Stomach (tissue), 9 donors: ENCODE results near the gene CDK5R2. TPM values are rescaled to one million over a fixed set of nuclear protein-coding genes. Genes with fewer than 3 reads are reported as not detected.

Experiments used
- DNase-seq, 2 donors: peaks; one replicate each; pipeline versions ENCODE4 v3.0.0 to v3.0.0-alpha.2; 2013 to 2019
- H3K27ac ChIP-seq, 5 donors: fragments of 200-600 bp in 4 of 5; sonication (generic) in 4 of 5; one replicate each; pipeline ENCODE4 v1.5.1; 2013 to 2019; ENCODE audit warnings: mild to moderate bottlenecking in 1 of 5, moderate library complexity in 1 of 5
- H3K27me3 ChIP-seq, 3 donors: fragments of 200-600 bp; sonication (generic); one replicate each; pipeline ENCODE4 v1.5.1; 2017 to 2019; ENCODE audit warnings: mixed run types in 1 of 3
- H3K36me3 ChIP-seq, 4 donors: fragments of 200-600 bp; sonication (generic); 1 replicate in 3 of 4; 2 replicates in 1 of 4; pipeline ENCODE4 v1.5.1; 2016 to 2019
- H3K4me1 ChIP-seq, 4 donors: fragments of 200-600 bp; sonication (generic); one replicate each; pipeline ENCODE4 v1.5.1; 2016 to 2019
- H3K4me3 ChIP-seq, 4 donors: fragments of 200-600 bp; sonication (generic) in 3 of 4; one replicate each; pipeline ENCODE4 v1.5.1; 2016 to 2019; ENCODE audit warnings: mild to moderate bottlenecking in 1 of 4
- H3K9me3 ChIP-seq, 4 donors: fragments of 200-600 bp; sonication (generic); one replicate each; pipeline ENCODE4 v1.5.1; 2016 to 2019
- EP300 ChIP-seq: sonication (generic); formaldehyde crosslinking; IDR thresholded peaks from one replicate; pipeline ENCODE4 v1.6.1; 2017; ENCODE audit warnings: antibody characterized with exemption
- POLR2A ChIP-seq, 4 donors: fragments of 450-650 bp; IDR thresholded peaks; one replicate each; pipeline ENCODE4 v1.6.1; 2016; ENCODE audit warnings: antibody characterized with exemption in 4 of 4, control low read depth in 2 of 4, mild to moderate bottlenecking in 1 of 4, moderate library complexity in 1 of 4
- POLR2AphosphoS5 ChIP-seq, 3 donors: sonication (generic); formaldehyde crosslinking; IDR thresholded peaks; one replicate each; pipeline ENCODE4 v1.6.1; 2016; ENCODE audit warnings: antibody characterized with exemption in 3 of 3
- WGBS, 5 donors: extraction: QIAGEN DNeasy Blood & Tissue Kit in 3 of 5; methylation state at CpG; one replicate each; pipeline versions ENCODE4 v1.1.5 to v1.1.7; 2013 to 2018; 5-methylcytosine and 5-hydroxymethylcytosine counted together
- intact Hi-C: fragments of 100-400 bp; cut with DNase I; formaldehyde crosslinking; loops from one replicate; pipeline ENCODE4 v1.15.1; 2023; ENCODE audit warnings: low total_unique reads
- polyA plus RNA-seq, 3 donors: library from polyadenylated mRNA; stranded (reverse); fragments of 200-250 nt; gene quantifications; one replicate each; pipeline ENCODE4 v1.2.3, GENCODE V29; 2013
- total RNA-seq, 5 donors: library from RNA; depleted of rRNA; stranded (reverse); fragments of >200 nt; gene quantifications; one replicate each; pipeline versions ENCODE4 v1.1.0 to v1.2.3, GENCODE V29; 2014 to 2016
- TF ChIP-seq, protein P1 (sequence below), 7 experiments: fragments of 450-650 bp in 4 of 7; fragments of 200-600 bp in 3 of 7; sonication (generic) in 3 of 7; IDR thresholded peaks; one replicate each; pipeline ENCODE4 v1.5.1; 2016 to 2019; ENCODE audit warnings: antibody characterized with exemption in 7 of 7, control low read depth in 2 of 7, mild to moderate bottlenecking in 1 of 7
- donor health status: healthy with polysubstance abuse.
- donor health status: Bipolar disorder and iron deficiency.
- donor health status: healthy.

The CDK5R2 gene
- total and polyA plus RNA-seq, 8 donors, result 0.20 to 0.58 (median 0.45) TPM; not detected in 2

DNA sequence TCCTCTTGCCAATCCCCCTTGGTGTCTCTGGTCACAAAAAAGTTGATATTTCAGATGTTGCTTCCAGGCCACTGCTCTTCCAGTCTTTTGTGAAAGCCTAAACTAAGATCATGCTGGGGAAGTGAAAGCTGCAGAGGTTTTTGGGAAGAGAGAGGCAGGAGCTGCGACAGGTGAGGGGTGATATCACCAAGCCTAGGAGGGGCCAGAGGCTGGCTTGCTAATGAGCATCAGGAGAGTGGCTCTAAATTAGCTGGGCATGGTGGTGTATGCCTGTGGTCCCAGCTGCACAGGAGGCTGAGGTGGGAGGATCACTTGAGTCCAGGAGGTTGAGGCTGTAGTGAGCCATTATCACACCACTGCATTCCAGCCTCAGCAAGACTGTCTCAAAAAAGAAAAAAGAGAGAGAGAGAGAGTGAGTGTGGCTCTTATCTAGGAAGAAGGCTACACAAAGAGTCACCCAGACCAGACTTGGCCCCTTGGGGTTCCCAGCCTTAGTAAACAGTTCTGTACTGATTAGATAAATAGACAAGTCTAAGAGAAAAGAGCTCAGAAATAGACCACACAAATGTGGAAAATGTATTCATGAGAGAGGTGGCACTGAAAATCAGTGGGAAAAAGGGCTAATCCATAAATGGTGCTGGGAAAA, 14.6 kb upstream of the CDK5R2 start:
- peaks cover 0 to 3% (median 0%) of the 10 kb centered on the region in 4 donors for H3K9me3 ChIP-seq
- no peaks in the 10 kb centered on the region for H3K36me3 ChIP-seq
- 20 to 91% (median 82%) methylated on average over 1 of the region's 1 CpG for WGBS, 5 donors
- no peaks in the 10 kb centered on the region for H3K4me1 ChIP-seq
- TF ChIP-seq, protein P1, sequence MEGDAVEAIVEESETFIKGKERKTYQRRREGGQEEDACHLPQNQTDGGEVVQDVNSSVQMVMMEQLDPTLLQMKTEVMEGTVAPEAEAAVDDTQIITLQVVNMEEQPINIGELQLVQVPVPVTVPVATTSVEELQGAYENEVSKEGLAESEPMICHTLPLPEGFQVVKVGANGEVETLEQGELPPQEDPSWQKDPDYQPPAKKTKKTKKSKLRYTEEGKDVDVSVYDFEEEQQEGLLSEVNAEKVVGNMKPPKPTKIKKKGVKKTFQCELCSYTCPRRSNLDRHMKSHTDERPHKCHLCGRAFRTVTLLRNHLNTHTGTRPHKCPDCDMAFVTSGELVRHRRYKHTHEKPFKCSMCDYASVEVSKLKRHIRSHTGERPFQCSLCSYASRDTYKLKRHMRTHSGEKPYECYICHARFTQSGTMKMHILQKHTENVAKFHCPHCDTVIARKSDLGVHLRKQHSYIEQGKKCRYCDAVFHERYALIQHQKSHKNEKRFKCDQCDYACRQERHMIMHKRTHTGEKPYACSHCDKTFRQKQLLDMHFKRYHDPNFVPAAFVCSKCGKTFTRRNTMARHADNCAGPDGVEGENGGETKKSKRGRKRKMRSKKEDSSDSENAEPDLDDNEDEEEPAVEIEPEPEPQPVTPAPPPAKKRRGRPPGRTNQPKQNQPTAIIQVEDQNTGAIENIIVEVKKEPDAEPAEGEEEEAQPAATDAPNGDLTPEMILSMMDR (IDR thresholded peaks at IDR 0.05), result no peak
- TF ChIP-seq EP300, result no peak
- TF ChIP-seq POLR2AphosphoS5 (IDR thresholded peaks at IDR 0.05), result no peak
- TF ChIP-seq POLR2A (IDR thresholded peaks at IDR 0.05), result no peak
- intact Hi-C loops, result no loop called here
- H3K27ac ChIP-seq, result no peak overlapping the region
- no peak overlapping the region for H3K4me3 ChIP-seq
- no peak for DNase-seq
- H3K27me3 ChIP-seq, result peaks cover 0 to 75% (median 14%) of the 10 kb centered on the region in 3 donors

DNA sequence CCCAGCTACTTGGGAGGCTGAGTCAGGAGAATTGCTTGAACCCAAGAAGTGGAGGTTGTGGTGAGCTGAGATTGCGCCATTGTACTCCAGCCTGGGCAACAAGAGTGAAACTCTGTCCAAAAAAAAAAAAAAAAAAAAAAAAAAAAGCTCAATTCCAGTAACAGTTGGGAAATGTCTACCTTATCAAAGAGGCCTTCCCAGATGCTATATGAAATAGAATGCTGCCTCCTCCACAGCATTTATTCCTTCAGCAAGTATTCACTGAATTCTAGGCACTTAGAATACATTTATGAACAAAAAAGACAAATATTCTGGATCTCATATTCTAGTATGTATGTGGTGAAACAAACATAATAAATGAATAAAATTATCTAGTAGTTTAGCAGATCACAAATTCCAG, 12.8 kb upstream of the CDK5R2 start:
- Histone ChIP-seq H3K27ac (no peak overlapping the region), H3K9me3 (peaks cover 0 to 3% (median 0%) of the 10 kb centered on the region in 4 donors), H3K4me1 (no peaks in the 10 kb centered on the region), H3K27me3 (peaks cover 0 to 86% (median 14%) of the 10 kb centered on the region in 3 donors), H3K36me3 (no peaks in the 10 kb centered on the region), H3K4me3 (no peak overlapping the region)
- 67 to 90% (median 82%) methylated on average over 1 of the region's 1 CpG for WGBS, 5 donors
- intact Hi-C loops, result no loop called here
- TF ChIP-seq POLR2A (IDR thresholded peaks at IDR 0.05) (no peak), POLR2AphosphoS5 (IDR thresholded peaks at IDR 0.05) (no peak), EP300 (no peak)
- TF ChIP-seq, protein P1 (IDR thresholded peaks at IDR 0.05), result no peak
- no peak for DNase-seq

DNA sequence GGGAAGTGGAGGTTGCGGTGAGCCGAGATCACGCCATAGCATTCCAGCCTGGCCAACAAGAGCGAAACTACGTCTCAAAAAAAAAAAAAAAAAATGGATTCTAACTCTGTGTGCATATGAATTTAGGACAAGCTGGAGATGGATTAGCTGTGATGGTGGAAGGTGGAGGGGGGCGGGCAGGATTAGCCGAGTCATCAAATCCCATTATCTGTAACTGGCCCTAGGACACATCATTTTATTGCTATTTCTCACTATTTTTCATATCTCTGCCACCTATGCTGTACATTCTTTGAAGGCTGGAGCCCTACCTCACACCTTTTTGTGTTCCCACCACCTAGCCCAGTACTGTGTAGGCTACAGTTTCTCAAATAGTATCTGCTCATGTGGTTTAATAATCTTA, 7.3 kb upstream of the CDK5R2 start:
- Histone ChIP-seq H3K27me3 (peaks cover 0 to 92% (median 8%) of the 10 kb centered on the region in 3 donors), H3K36me3 (no peaks in the 10 kb centered on the region), H3K9me3 (no peaks in the 10 kb centered on the region), H3K4me3 (no peak overlapping the region), H3K27ac (no peak overlapping the region), H3K4me1 (no peaks in the 10 kb centered on the region)
- TF ChIP-seq POLR2A (IDR thresholded peaks at IDR 0.05), result no peak
- no peak for DNase-seq
- 90 to 96% (median 94%) methylated on average over 7 of the region's 7 CpGs for WGBS, 5 donors
- intact Hi-C loops, result no loop called here

DNA sequence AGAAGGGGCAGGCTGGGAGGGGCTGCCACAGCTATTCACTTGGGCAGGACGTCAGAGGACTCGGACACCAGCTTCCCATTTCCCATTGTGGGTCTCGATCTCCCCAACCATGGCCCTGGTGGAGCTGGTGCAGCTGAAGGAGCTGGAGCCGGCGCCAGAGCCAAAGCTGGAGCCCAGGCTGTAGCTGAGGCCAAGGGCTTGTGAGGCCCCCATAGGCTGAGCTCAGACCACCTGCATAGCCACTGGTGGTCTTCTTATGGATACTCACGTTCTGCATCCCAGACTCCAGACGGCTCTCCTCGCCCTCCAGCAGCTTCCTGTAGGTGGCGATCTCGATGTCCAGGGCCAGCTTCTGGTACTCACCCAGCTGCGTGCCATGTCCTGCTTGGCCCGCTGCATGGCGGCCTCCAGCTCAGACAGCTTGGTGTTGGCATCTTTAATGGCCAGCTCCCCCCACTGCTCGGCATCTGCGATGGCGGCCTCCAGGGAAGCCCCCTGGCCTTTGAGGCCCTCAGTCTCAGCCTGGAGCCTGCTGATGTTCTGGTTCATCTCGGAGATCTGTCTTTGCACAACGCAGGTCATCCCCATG, 6.0 kb upstream of the CDK5R2 start:
- H3K4me1 ChIP-seq, result no peaks in the 10 kb centered on the region
- peaks cover 0 to 95% (median 17%) of the 10 kb centered on the region in 3 donors for H3K27me3 ChIP-seq
- 68 to 82% (median 71%) methylated on average over 14 to 18 of the region's 18 CpGs for WGBS, 5 donors

More for the DNA sequence above, 6.0 kb upstream of the CDK5R2 start:
- intact Hi-C loops, result no loop called here
- H3K4me3 ChIP-seq, result no peak overlapping the region
- no peak for DNase-seq
- H3K27ac ChIP-seq, result no peak overlapping the region
- H3K9me3 ChIP-seq, result no peaks in the 10 kb centered on the region
- no peak for TF ChIP-seq EP300
- no peak for TF ChIP-seq POLR2A (IDR thresholded peaks at IDR 0.05)
- TF ChIP-seq, protein P1 (IDR thresholded peaks at IDR 0.05), result no peak
- no peak for TF ChIP-seq POLR2AphosphoS5 (IDR thresholded peaks at IDR 0.05)
- no peaks in the 10 kb centered on the region for H3K36me3 ChIP-seq
